ENCODE measurements around the gene TRIL.

GRCh38 chr7:28941633-28942032 lies 16.5 kb downstream of the TRIL start:
- TF ChIP-seq POLR2A (IDR thresholded peaks at IDR 0.05) (no peak), POLR2AphosphoS5 (IDR thresholded peaks at IDR 0.05) (no peak), CTCF (IDR thresholded peaks at IDR 0.05 in 8 of 11, conservative IDR thresholded peaks at IDR 0.05 in 3 of 11) (no peak)

All from spleen (tissue), 7 donors.